Panc1 (cell line): ENCODE results near the gene DUXB.

Source experiments
- CTCF ChIP-seq: fragments of 450-650 bp; IDR thresholded peaks from 2 replicates; pipeline ENCODE4 v1.5.1; 2017; ENCODE audit warnings: mild to moderate bottlenecking
- TCF7L2 ChIP-seq: IDR thresholded peaks from 2 replicates; pipeline ENCODE4 v1.6.1; 2011; ENCODE audit warnings: mild to moderate bottlenecking, low read depth, low read length, inconsistent platforms

GRCh38 chr16:75695708-75696107, 5.6 kb downstream of the DUXB start:
- TF ChIP-seq CTCF (peak; percentile 22), TCF7L2 (no peak)
